H9 (cell line): ENCODE results near the gene CCL16. TPM values are rescaled to one million over a fixed set of nuclear protein-coding genes. Genes with fewer than 3 reads are reported as not detected.

Experiments
- DNase-seq: peaks from one replicate; pipeline ENCODE4 v3.0.0-alpha.2; 2017
- H2AFZ ChIP-seq: one replicate; pipeline ENCODE4 v1.6.1; 2013; ENCODE audit warnings: mild to moderate bottlenecking, low read length, control low read depth, moderate library complexity
- H2AK5ac ChIP-seq: 2 replicates; pipeline ENCODE4 v1.6.1; 2013; ENCODE audit warnings: low read length, control low read depth, mixed read lengths; ENCODE audit not compliant: insufficient read length
- H2BK120ac ChIP-seq: one replicate; pipeline ENCODE4 v1.6.1; 2013; ENCODE audit warnings: low read depth, mild to moderate bottlenecking, low read length, control low read depth, inconsistent platforms; ENCODE audit not compliant: poor library complexity, severe bottlenecking
- H2BK12ac ChIP-seq: 2 replicates; pipeline ENCODE4 v1.6.1; 2013; ENCODE audit warnings: low read length, control low read depth, mixed read lengths, low read depth; ENCODE audit not compliant: insufficient read length
- H2BK15ac ChIP-seq: 2 replicates; pipeline ENCODE4 v1.6.1; 2013; ENCODE audit warnings: low read depth, low read length, control low read depth
- H2BK20ac ChIP-seq: one replicate; pipeline ENCODE4 v1.6.1; 2013; ENCODE audit warnings: low read depth, mild to moderate bottlenecking, low read length, control low read depth, inconsistent platforms; ENCODE audit not compliant: poor library complexity, severe bottlenecking
- H2BK5ac ChIP-seq: 2 replicates; pipeline ENCODE4 v1.6.1; 2013; ENCODE audit warnings: low read length, control low read depth, mixed read lengths; ENCODE audit not compliant: insufficient read length
- H3K14ac ChIP-seq: 2 replicates; pipeline ENCODE4 v1.6.1; 2013; ENCODE audit warnings: low read length, control low read depth; ENCODE audit not compliant: insufficient read depth
- H3K18ac ChIP-seq: 2 replicates; pipeline ENCODE4 v1.6.1; 2013; ENCODE audit warnings: low read depth, mild to moderate bottlenecking, mixed read lengths, low read length, control low read depth; ENCODE audit not compliant: insufficient read length
- H3K23ac ChIP-seq: 2 replicates; pipeline ENCODE4 v1.6.1; 2013; ENCODE audit warnings: low read length, control low read depth, mixed read lengths, low read depth; ENCODE audit not compliant: insufficient read length
- H3K23me2 ChIP-seq: 2 replicates; pipeline ENCODE4 v1.6.1; 2013; ENCODE audit warnings: low read depth, mild to moderate bottlenecking, mixed read lengths, low read length, control low read depth; ENCODE audit not compliant: insufficient read length, poor library complexity, severe bottlenecking
- H3K27ac ChIP-seq: 2 replicates; pipeline ENCODE4 v1.5.1; 2013; ENCODE audit warnings: low read length, control low read depth, mixed read lengths, low read depth; ENCODE audit not compliant: insufficient read length
- H3K27me3 ChIP-seq: 2 replicates; pipeline ENCODE4 v1.6.1; 2013; ENCODE audit warnings: low read length, control low read depth, inconsistent platforms; ENCODE audit not compliant: insufficient read depth
- H3K4ac ChIP-seq: 2 replicates; pipeline ENCODE4 v1.6.1; 2013; ENCODE audit warnings: low read depth, mild to moderate bottlenecking, control low read depth, inconsistent platforms, low read length, moderate library complexity
- H3K4me1 ChIP-seq: 2 replicates; pipeline ENCODE4 v1.6.1; 2013; ENCODE audit warnings: low read length, control low read depth, inconsistent platforms; ENCODE audit not compliant: insufficient read depth
- H3K4me2 ChIP-seq: 2 replicates; pipeline ENCODE4 v1.6.1; 2013; ENCODE audit warnings: low read length, control low read depth, mixed read lengths; ENCODE audit not compliant: insufficient read length, insufficient read depth
- H3K56ac ChIP-seq: 2 replicates; pipeline ENCODE4 v1.6.1; 2013; ENCODE audit warnings: low read depth, mild to moderate bottlenecking, mixed read lengths, low read length, control low read depth; ENCODE audit not compliant: insufficient read length
- H3K79me1 ChIP-seq: 2 replicates; pipeline ENCODE4 v1.6.1; 2013; ENCODE audit warnings: low read depth, mild to moderate bottlenecking, moderate library complexity, low read length, control low read depth, inconsistent platforms; ENCODE audit not compliant: insufficient read depth, poor library complexity, severe bottlenecking
- H3K79me2 ChIP-seq: 2 replicates; pipeline ENCODE4 v1.6.1; 2013; ENCODE audit warnings: low read length, control low read depth, inconsistent platforms; ENCODE audit not compliant: insufficient read depth
- H3K9ac ChIP-seq: 2 replicates; pipeline ENCODE4 v1.6.1; 2013; ENCODE audit warnings: low read length, control low read depth, mixed read lengths; ENCODE audit not compliant: insufficient read length; ENCODE audit errors: extremely low read depth
- H3K9me3 ChIP-seq: one replicate; pipeline ENCODE4 v1.6.1; 2013; ENCODE audit warnings: low read depth, low read length, inconsistent platforms; ENCODE audit not compliant: control insufficient read depth
- H3T11ph ChIP-seq: one replicate; pipeline ENCODE4 v1.6.1; 2013; ENCODE audit warnings: mild to moderate bottlenecking, low read length, control low read depth, inconsistent platforms
- H4K20me1 ChIP-seq: one replicate; pipeline ENCODE4 v1.6.1; 2013; ENCODE audit not compliant: control insufficient read depth, insufficient read length, insufficient read depth
- H4K5ac ChIP-seq: 2 replicates; pipeline ENCODE4 v1.6.1; 2013; ENCODE audit warnings: low read depth, mild to moderate bottlenecking, mixed read lengths, low read length, control low read depth; ENCODE audit not compliant: insufficient read length
- H4K8ac ChIP-seq: replicated peaks from 2 replicates; pipeline ENCODE4 v1.6.1; 2013; ENCODE audit warnings: low read length, control low read depth, mixed read lengths, low read depth; ENCODE audit not compliant: insufficient read length
- H4K91ac ChIP-seq: 2 replicates; pipeline ENCODE4 v1.6.1; 2013; ENCODE audit warnings: low read depth, mild to moderate bottlenecking, moderate library complexity, mixed read lengths, low read length, control low read depth; ENCODE audit not compliant: insufficient read length
- H3K27ac Mint-ChIP-seq, 3 experiments: 2 replicates in 2 of 3; 3 replicates in 1 of 3; pipeline ENCODE4 v1.8.0; 2020 to 2021; ENCODE audit warnings: mixed read lengths in 3 of 3, mild to moderate bottlenecking in 1 of 3, moderate library complexity in 1 of 3
- H3K27me3 Mint-ChIP-seq: 2 replicates; pipeline ENCODE4 v1.8.0; 2021; ENCODE audit warnings: low read depth, mild to moderate bottlenecking, moderate library complexity, mixed read lengths
- H3K36me3 Mint-ChIP-seq, 3 experiments: 2 replicates in 2 of 3; 3 replicates in 1 of 3; pipeline ENCODE4 v1.8.0; 2020 to 2021; ENCODE audit warnings: low read depth in 3 of 3, mixed read lengths in 3 of 3; ENCODE audit not compliant: insufficient read depth in 1 of 3
- H3K4me1 Mint-ChIP-seq, 2 experiments: 2 replicates each; pipeline ENCODE4 v1.8.0; 2020; ENCODE audit warnings: mixed read lengths in 2 of 2
- H3K4me3 Mint-ChIP-seq, 2 experiments: 2 replicates in 1 of 2; 3 replicates in 1 of 2; pipeline ENCODE4 v1.8.0; 2020 to 2021; ENCODE audit warnings: mild to moderate bottlenecking in 2 of 2, mixed read lengths in 2 of 2, moderate library complexity in 1 of 2
- H3K9me3 Mint-ChIP-seq, 2 experiments: 2 replicates in 1 of 2; 3 replicates in 1 of 2; pipeline ENCODE4 v1.8.0; 2020; ENCODE audit warnings: mild to moderate bottlenecking in 2 of 2, mixed read lengths in 2 of 2, moderate library complexity in 1 of 2
- WGBS: extraction: QIAGEN DNeasy Blood & Tissue Kit; methylation state at CpG from one replicate; pipeline ENCODE4 v1.1.7; 2013; ENCODE audit warnings: missing lambda C conversion rate, low lambda C conversion rate, mixed read lengths; ENCODE audit not compliant: insufficient read length; ENCODE audit errors: extremely low coverage; 5-methylcytosine and 5-hydroxymethylcytosine counted together
- total RNA-seq: library from RNA; stranded (reverse); gene quantifications from 2 replicates; pipeline ENCODE4 v1.2.1, GENCODE V29; 2021
- TF ChIP-seq, protein P1 (sequence below): fragments of 200-600 bp; sonication (generic); conservative IDR thresholded peaks from 3 replicates; pipeline ENCODE4 v1.8.0; 2021; ENCODE audit warnings: antibody characterized with exemption, mild to moderate bottlenecking

Gene CCL16
- total RNA-seq, 1 experiment from 2014 or later: not detected

GRCh38 chr17:35977509-35977908, 3.8 kb downstream of the CCL16 start:
- Histone ChIP-seq H4K8ac (no peak overlapping the region), H3K23ac (no peak overlapping the region), H2BK5ac (no peak overlapping the region), H3K27ac (no peak overlapping the region), H2AFZ (no peak overlapping the region), H3K79me1 (no peaks in the 10 kb centered on the region), H2BK20ac (no peak overlapping the region), H3K18ac (no peak overlapping the region), H2BK15ac (no peak overlapping the region), H3K27me3 (no peaks in the 10 kb centered on the region), H4K91ac (no peak overlapping the region), H4K20me1 (no peaks in the 10 kb centered on the region), H3K4me2 (no peak overlapping the region), H2AK5ac (no peak overlapping the region), H3K56ac (no peak overlapping the region), H3K9me3 (no peaks in the 10 kb centered on the region), H3K9ac (no peak overlapping the region), H3T11ph (no peak overlapping the region), H3K14ac (no peak overlapping the region), H2BK120ac (no peak overlapping the region), H4K5ac (no peak overlapping the region), H3K4ac (no peak overlapping the region), H3K79me2 (no peaks in the 10 kb centered on the region), H3K23me2 (no peaks in the 10 kb centered on the region), H2BK12ac (no peak overlapping the region), H3K4me1 (no peaks in the 10 kb centered on the region)
- Mint-ChIP-seq H3K9me3 (no peaks in the 10 kb centered on the region), H3K27me3 (peaks cover 2% of the 10 kb centered on the region), H3K36me3 (no peaks in the 10 kb centered on the region), H3K27ac (no peak overlapping the region; a peak in 1 of 7 replicates), H3K4me3 (no peak overlapping the region), H3K4me1 (peaks cover 3 to 5% of the 10 kb centered on the region in 2 experiments; a peak in 2 of 4 replicates)
- no CpG with 5 or more reads among the region's 7 CpGs for WGBS
- no peak for DNase-seq
- TF ChIP-seq, protein P1, sequence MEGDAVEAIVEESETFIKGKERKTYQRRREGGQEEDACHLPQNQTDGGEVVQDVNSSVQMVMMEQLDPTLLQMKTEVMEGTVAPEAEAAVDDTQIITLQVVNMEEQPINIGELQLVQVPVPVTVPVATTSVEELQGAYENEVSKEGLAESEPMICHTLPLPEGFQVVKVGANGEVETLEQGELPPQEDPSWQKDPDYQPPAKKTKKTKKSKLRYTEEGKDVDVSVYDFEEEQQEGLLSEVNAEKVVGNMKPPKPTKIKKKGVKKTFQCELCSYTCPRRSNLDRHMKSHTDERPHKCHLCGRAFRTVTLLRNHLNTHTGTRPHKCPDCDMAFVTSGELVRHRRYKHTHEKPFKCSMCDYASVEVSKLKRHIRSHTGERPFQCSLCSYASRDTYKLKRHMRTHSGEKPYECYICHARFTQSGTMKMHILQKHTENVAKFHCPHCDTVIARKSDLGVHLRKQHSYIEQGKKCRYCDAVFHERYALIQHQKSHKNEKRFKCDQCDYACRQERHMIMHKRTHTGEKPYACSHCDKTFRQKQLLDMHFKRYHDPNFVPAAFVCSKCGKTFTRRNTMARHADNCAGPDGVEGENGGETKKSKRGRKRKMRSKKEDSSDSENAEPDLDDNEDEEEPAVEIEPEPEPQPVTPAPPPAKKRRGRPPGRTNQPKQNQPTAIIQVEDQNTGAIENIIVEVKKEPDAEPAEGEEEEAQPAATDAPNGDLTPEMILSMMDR: no peak
